Endothelial cell of umbilical vein (primary cell): ENCODE measurements around the gene S100A10.

Experiments used
- CTCF ChIP-seq, 2 donors: IDR thresholded peaks; 1 replicate in 1 of 2; 2 replicates in 1 of 2; pipeline ENCODE4 v1.5.1; 2011; ENCODE audit warnings: low read length in 2 of 2, mild to moderate bottlenecking in 2 of 2, moderate library complexity in 2 of 2, control low read depth in 1 of 2, inconsistent platforms in 1 of 2, low read depth in 1 of 2; ENCODE audit not compliant: insufficient read depth in 1 of 2; ENCODE audit errors: extremely low read depth in 1 of 2
- FOS ChIP-seq: IDR thresholded peaks from 2 replicates; pipeline ENCODE4 v1.6.1; 2011; ENCODE audit warnings: mild to moderate bottlenecking, low read length, moderate library complexity, borderline replicate concordance; ENCODE audit not compliant: insufficient read depth

GRCh38 chr1:151942882-151943281 is 50.8 kb downstream of the S100A10 start:
- no peak for TF ChIP-seq FOS
- no peak for TF ChIP-seq CTCF (IDR thresholded peaks at IDR 0.05; ENCODE audit: extremely low read depth in 1 of 2, insufficient read depth in 1 of 2, low read depth in 1 of 2, low read length in 2 of 2)
